GM21515 (cell line): ENCODE measurements around the gene SIX3.
A peak's percentile ranks its signal among the peaks of the same experiment; 100 is the strongest.

Experiments used
- ATAC-seq: cut with Tn5 transposase; IDR thresholded peaks from one replicate; pipeline ENCODE4 v1.9.1; 2021; ENCODE audit not compliant: unreplicated experiment

SIX3 gene

DNA sequence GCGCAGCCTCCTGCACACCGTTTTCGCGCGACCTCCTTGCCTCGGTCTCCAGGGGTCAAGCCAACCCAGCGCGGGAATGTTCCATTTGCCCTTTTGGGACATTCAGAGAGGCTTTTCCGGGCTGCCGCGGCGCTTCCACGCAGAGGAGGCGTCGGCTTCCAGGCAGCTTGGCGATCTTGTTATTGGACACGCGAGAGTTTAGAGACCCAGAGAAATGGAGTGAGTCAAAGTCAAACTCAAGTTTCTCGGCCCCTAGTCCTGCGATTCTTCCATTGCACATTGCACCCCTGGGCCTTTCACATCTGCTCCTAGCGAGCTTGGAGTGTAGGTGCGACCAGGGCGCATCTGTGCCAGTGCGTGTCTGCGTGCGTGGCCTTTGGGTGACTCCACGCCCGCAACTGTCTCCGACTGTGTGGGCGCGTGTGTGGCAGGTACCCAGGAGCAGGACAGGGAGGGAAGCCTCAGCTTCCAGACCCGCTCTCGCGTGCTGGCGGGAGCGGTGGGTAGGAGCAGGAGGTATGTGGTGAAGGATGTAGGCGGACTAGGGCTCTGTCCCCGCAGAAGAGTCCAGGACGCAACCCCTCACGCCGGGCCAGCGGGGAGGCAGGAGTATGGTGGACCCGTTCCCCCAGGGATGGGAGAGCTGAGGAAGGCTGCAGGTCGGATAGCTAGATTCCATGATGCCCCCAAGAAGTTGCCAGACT is 13.5 kb downstream of the SIX3 start:
- ATAC-seq, result peak; percentile 16

DNA sequence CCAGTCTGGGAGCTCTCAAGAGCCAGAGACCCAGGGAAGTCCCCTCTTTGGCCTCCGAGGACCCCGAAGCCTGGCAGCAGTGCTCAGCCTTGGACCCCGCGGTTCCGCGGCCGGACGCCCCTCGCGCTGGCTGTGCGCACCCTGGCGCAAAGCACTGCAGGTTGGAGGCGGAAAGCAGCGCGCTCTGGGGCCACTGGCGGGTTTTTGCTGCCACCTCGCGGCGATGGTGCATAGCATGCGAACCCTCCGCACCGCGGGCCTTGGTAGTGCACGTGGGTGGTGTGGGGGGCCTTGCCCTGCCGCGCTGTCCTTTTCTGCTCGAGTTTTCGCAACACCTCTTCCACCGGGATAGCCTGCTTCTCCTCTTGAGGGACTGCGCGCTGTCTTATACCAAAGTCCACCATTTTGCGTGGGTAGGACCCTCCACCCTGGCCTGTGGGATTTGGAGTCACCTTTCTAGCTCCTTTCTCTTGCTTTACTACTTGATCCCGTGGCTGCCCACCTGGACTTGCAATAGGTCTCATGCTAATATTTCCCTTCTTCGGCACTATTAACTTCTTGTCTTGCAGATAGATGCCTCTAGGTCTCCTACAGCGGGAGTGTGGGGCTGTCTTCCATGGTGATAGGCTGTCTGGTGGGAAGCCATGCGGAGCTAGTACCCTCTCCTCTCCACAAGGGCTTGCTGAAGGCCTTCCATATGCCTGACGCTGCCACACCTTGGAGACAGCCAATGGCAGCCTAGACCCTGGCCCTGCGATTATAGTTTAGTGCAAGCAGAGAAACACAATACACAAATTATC is 14.3 kb downstream of the SIX3 start:
- peak; percentile 64 for ATAC-seq

DNA sequence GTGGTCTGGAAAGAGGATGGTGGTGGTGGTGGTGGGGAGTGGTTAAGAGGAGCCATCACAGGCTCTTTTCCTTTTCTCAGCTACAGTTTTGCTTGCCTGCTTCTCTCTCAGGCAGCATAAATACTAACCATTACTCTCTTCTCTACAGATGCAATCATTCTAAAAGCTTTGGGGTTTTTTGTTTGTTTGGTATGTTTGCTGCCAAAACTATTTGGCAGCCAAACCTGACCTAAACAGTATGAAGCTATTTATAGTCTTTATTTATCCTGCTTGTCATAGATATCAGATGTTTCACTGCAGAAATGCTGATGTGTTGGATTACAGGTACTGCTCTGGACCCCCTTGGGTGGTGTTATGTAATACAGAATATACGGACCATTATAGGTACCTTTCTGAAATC is 15.3 kb downstream of the SIX3 start:
- ATAC-seq, result no peak

DNA sequence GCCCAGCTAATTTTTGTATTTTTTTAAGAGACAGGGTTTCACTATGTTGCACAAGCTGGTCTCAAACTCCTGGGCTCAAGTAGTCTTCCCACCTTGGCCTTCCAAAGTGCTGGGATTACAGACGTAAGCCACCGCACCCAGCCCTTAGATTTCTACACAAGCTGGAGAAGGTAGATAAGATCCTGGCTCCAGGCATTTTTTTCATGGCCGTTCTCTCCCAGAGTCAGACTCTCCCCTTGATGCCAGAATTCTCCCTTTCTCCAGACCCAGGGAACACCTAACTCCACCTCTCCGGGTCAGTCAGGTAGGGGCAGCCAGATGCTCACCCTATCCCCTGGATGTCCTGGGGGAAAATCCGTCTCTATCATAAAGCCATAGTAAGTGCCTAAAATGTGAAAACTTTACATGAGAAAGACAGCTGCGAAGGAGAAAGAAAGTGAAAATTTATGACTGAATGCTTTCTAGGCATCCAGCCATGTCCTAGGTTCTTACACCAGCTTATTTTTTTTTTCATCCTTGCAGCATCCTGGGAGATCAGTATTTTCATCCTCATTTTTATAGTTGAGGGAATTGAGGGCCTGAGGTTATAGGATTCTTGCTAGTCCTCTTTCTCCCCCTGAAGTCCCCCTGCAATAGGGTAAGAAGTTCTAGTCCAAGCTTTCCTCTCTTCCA is 16.3 kb downstream of the SIX3 start:
- no peak for ATAC-seq

DNA sequence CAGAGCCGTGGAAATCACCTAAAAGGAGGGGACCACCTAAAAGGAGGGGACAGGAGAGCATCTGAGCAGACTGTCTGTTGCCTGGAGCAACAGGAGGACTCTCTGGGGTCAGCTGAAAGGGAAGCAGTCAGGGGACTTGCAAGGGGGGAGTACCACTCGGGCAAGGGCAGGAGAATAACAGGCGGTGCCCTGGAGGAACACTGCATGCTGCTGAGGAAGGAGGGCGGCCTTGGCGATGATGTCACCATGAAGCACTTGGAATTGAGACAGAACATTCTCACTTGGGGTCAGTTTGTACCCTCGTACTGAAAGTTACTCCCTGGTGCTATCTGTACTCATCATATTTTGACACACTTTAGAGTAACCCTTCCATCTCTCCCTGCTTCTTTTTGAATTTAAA is 18.4 kb downstream of the SIX3 start:
- ATAC-seq, result no peak

DNA sequence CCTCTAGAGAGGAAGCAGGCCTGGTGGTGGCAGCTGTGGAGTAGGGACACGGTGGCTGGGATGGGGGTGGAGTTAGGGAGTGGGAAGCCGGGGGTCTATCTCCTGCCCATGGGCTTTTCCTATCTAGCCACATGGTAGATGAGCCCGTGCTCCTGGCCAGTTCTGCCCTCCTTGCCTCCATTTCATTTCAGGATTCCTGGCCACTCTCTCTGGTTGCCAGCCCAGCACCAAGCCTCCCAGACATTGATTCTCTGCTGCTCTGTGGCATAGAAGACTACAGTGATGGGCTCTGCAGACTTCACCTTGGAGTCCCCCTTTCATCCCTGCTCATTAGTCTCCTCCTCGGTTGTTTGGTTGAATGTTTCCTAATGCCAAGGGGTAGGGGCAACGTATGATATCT is 19.4 kb downstream of the SIX3 start:
- ATAC-seq, result no peak

DNA sequence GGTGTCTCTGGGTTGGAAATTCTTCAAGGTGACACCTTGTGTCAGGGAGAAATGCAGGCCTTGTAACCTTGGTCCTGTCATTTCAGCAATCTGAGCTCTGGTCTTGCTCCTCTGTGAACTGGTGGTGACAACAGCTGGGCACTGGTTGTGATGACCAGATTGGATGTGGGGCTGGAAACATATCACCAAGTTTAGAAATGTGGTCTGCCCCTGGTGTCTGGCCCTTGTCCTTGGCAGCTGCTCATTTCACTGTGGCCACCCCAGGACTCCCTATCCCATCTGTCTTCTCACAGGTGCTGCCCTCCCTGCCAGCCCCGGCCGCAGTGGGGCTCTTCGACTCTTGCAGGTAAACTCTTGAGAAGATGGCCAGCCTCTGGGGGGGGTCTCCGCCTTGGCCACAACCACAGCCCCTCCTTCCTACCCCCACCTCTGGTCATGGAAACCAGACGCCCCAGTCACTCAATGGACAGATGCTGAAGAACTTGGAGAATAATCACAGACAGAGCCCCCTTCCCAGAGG is 20.7 kb downstream of the SIX3 start:
- ATAC-seq, result no peak

DNA sequence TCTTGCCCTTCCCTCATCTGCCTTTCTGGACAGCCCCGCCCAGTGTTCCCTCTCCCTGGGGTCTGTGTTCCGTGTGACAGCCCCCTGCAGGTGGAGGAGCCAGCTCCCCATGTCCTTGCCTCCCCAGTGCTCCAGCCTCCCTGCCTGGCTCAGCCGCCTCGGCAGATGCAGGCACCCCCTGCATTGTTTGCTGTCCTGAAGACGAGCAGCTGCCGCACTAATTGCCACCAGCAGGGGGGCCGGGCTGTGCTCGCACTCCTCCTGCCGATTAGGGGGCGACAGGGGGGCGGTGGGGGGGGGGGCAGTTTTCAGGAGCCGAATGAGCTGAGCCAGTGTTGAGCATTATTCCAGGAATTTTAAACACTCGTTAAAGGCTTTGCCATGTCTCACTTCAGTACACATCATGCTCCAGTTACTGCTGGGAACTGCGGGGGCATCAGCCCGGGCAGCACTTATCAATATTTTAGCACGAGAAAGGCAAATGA is 23.3 kb downstream of the SIX3 start:
- no peak for ATAC-seq

DNA sequence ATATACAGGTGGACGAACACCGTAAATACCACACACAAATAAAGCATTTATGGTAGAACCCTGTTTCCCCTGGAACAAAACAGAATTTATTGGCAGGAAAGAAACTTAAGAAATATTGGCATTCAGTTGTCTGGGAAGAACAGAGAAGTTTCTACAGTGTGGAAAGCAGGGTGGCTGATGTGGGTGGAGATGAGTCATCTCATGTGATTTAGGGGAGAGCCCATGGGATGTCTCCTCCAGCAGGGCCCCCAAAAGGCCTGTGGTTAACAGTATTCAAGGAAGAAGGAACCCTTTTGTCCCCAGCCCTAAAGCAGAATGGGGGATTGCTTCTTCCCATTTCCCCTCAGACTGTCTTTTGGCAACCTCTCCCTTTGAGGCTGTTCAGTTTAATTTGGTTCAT is 24.2 kb downstream of the SIX3 start:
- ATAC-seq, result no peak

DNA sequence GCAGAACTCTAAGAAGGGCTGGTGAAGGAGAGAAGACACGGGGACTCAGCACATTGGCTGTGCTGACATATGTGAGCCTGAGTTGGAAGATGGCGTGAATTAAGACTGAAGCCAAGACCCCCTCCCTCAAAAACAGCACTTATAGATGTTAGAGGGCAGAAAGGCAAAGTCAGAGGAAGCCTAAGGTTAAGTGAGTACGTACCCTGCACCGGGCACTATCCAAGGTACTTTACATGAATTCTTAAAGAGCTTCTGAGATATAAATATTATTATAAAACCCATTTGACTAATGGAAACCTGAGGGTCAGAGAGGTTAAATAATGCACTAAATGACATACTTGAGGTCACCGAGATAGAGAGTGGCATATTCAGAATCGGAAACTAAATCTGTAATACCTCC is 25.6 kb downstream of the SIX3 start:
- no peak for ATAC-seq

DNA sequence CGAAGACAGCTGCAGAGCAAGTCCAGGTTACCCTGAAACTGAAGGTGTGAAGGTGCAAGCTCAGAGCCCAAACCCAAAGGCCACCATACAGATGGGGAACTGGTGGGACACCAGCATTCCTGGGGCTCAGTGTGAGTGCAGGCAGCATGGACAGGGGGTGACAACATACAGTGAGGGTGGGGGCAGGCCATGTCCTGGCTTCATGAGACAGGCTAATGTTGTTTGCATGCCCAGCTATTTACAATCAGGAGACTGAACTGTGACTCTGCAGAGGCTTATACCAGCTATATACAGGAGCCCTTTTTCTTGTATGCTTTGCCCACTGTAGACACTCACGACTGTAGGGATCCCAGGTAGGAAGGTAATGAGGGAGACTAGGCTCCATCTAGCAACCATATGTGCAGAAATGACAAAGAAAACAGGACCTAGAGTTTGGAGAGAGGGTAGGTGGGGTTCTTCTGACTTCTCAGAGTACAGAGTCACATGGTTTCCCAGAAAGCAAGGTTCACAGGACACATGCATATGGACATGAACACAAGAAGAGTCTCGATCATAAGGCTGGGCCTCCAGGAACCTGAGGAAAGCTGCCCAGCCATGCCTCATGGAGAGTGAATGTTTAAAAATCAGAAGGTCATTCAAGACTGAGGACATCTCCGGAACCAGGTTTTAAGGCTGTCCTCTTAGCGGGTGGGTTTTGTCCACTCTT is 26.4 kb downstream of the SIX3 start:
- ATAC-seq, result no peak

DNA sequence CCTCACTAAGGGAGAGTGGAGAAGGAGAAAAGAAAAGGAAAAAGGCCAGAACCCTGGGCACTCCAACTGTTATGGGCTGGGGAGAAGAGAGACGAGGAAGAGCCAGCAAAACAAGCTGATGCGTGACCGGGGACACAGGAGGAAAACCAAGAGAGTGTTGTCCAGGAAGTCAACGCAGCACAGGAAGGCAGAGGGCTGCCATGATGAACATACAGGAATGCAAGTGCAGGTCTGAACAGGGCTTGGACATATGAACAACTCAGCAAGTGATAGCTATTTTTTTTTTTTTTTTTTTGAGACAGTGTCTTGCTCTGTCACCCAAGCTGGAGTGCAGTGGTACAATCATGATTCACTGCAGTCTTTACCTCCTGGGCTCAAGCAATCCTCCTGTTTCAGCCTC is 28.4 kb downstream of the SIX3 start:
- no peak for ATAC-seq

DNA sequence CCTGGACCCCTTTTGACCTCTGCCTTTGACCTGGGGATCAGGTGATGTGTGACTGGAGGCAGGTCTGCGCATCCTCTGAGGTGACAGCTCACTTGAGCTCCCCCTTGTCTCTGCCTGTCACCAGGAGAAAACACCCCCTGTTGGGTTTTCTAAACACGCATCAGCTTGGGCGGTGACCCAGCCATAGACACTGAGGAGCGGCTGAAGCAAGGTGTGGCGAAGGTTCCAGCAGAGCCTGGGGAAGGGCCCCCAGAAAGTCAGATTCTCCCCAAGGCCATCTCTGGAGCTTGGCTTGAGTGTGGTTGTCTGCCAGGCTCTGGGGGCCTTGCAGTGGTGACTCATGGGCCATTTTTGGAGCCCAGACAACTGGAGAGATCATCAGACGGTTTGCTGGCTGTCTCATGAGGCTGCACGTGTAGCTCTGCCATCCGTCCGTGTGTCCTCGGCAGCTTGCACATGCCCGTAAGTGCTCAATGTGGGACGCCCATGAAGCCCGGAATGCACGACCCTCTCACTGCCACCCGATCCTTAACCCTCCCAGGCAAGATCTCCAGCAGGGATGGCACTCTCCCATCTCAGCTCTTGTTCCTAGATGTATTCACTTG is 29.4 kb downstream of the SIX3 start:
- no peak for ATAC-seq

DNA sequence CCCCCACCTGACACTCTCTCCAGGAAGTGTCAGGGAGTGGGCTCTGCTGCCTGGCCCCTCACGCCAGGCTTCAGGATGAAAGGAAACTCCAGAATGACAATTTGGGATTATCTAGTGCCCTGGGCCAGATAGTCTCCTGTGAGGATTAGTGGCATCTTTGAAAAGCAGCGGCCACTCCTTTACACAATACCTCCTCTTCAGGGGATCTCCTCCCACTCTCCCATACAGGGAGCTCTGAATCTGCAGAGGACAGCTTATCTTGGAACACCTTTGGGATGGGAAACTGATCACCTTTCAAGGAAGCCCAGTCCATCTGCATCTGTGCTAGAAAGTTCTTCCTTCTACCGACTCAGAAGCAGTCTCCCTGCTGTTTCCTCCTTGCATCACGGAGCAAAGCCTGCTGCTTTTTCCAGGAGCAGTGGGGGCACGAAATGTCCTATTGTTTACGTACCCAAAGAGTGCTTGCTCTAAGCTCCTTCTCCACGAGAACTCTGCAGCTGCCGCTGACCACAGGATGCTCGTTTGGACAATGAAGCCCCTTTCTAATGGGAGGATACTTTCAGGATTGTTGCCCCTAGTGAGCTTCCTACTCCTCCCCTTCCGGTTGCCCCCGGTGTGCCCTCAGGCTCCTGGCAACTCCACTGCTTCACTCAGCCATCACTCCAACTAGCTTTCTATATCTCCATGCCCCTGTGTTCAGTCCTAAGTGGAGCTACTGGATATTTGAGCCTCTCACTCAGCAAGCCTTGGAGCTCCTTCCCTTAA is 31.5 kb downstream of the SIX3 start:
- ATAC-seq, result no peak

DNA sequence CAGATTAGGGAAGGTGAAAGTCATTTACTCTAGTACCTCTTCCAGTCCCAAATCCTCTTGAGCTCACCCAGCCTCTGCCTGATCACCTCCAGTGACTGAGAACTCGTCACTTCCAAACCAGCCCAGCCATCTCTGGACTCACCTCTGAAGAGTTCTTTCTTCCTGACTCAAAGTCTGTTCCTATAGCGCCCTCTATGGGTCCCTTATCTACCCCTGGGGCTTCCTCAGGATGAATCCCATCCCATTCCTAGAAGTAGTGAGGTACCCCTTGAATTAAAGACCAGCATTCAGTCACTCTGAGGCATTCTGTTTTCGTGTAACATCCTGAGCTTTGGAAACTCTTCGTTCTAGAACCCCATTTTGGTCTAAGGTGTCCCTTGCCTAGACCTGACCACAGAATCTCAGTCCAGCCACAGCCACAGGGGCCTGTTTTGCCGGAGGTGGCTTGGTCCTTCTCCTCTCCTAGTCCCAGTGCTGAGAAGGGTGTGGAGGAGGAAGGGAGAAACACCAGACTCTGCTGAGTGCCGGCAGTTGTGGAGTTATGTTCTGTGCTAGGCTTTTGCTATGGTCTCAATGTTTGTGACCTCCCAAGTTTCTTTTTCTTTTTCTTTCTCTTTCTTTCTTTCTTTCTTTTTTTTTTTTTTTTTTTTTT is 32.7 kb downstream of the SIX3 start:
- no peak for ATAC-seq

DNA sequence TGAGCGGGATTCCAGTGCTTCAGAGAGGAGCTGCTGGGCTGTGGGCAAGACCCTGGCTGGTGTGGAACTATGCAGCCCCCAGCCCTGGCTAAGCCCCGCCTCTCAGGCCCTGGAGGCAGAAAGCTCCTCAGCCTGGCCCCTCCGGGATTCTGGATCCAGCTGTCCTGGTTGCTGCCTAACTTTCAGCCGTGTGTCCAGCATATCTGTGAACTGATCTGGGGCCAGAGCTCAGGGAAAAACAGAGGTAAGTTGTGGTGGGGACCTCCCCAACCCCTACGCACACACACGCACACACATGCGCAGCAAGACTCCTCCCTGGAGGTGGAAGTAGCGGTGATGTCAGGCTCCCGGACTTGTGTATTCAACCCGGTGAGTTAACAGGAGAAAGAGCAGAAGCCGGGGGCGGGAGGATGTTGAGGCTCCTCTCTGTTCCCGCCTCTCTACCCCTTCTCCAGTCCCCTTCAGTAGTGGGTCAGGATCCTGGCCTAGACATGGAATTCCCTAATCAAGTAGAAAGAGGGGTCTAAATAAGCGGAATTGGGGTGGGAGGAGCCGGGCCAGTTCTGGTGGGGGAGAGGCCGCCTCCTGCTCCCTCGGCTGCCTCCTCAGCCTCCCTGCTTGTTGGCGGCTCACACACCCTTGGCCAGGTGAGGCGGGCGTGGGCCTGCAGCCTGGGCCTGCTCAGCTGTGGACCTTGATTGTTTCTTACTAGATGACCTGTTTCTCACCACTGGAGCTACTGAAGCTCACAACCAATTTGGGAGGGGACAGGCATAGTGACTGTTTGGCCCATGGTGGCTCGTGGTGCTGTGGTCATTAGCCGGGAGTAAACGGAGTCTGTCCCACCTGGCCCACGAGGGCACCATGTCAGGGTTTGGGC is 34.3 kb downstream of the SIX3 start:
- ATAC-seq, result no peak

DNA sequence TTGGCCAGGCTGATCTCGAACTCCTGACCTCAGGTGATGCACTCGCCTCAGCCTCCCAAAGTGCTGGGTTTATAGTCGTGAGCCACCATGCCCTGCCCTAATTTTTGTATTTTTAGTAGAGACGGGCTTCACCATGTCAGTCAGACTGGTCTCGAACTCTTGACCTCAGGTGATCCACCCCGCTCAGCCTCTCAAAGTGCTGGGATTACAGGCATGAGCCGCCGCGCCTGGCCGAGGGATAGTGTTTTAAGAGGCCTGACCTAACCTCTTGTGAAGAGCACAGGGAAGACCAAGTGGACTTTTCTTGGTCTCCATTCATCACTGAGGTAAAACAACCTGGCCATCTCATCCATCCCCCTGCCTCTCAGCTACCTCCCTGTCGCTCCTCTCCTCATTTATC is 38.1 kb downstream of the SIX3 start:
- ATAC-seq, result no peak
